ENCODE data around the gene DENND6A. TPM values are rescaled to one million over a fixed set of nuclear protein-coding genes. Genes with fewer than 3 reads are reported as not detected.
"Not testable (repeated sequence)": the region's sequence is repeated elsewhere in the genome, so short reads cannot be mapped to it uniquely, and the experiment has no call there.

Gene DENND6A
- total RNA-seq, 4 donors from 2014 or later = 20.8 to 62.7 (median 21.8) TPM

- no peak for ATAC-seq (ENCODE audit: low FRiP score)
These were observed 22.8 kb upstream of the DENND6A start for GRCh38 chr3:57715686-57716085.

GRCh38 chr3:57709559-57709958 is 16.7 kb upstream of the DENND6A start:
- no peak for ATAC-seq (ENCODE audit: low FRiP score)
- DNase-seq (ENCODE audit: low spot score) = no peak
- no peak for TF ChIP-seq CTCF (IDR thresholded peaks at IDR 0.05)

More at GRCh38 chr3:57715686-57716085, 22.8 kb upstream of the DENND6A start:
- no peak for TF ChIP-seq CTCF (IDR thresholded peaks at IDR 0.05)
- DNase-seq (ENCODE audit: low spot score) = no peak

- no peak for TF ChIP-seq CTCF (IDR thresholded peaks at IDR 0.05)
- no peak for DNase-seq (ENCODE audit: low spot score)
- no peak for ATAC-seq (ENCODE audit: low FRiP score)
These were observed 16.2 kb upstream of the DENND6A start for GRCh38 chr3:57709031-57709430.

- DNase-seq (ENCODE audit: low spot score) (no peak), ATAC-seq (ENCODE audit: low FRiP score) (peak; percentile 61)
- no peak for TF ChIP-seq CTCF (IDR thresholded peaks at IDR 0.05)
These were observed 13.6 kb upstream of the DENND6A start for GRCh38 chr3:57706462-57706861.

GRCh38 chr3:57705351-57705750 is 12.5 kb upstream of the DENND6A start:
- ATAC-seq (ENCODE audit: low FRiP score); DNase-seq (ENCODE audit: low spot score): not testable (repeated sequence)

GRCh38 chr3:57701781-57702180 is 8.9 kb upstream of the DENND6A start:
- ATAC-seq (ENCODE audit: low FRiP score) (no peak), DNase-seq (ENCODE audit: low spot score) (no peak)
- TF ChIP-seq CTCF (IDR thresholded peaks at IDR 0.05) = no peak

- ATAC-seq (ENCODE audit: low FRiP score) = no peak
These were observed 7.9 kb upstream of the DENND6A start for GRCh38 chr3:57700737-57701136.

More at GRCh38 chr3:57700737-57701136, 7.9 kb upstream of the DENND6A start:
- no peak for DNase-seq (ENCODE audit: low spot score)
- no peak for TF ChIP-seq CTCF (IDR thresholded peaks at IDR 0.05)
